Stomach (tissue), 9 donors: Measurements from ENCODE around the gene LST1. TPM values are rescaled to one million over a fixed set of nuclear protein-coding genes. Genes with fewer than 3 reads are reported as not detected.

Experiments used
- DNase-seq, 2 donors: peaks; one replicate each; pipeline versions ENCODE4 v3.0.0 to v3.0.0-alpha.2; 2013 to 2019
- H3K27ac ChIP-seq, 5 donors: fragments of 200-600 bp in 4 of 5; sonication (generic) in 4 of 5; one replicate each; pipeline ENCODE4 v1.5.1; 2013 to 2019; ENCODE audit warnings: mild to moderate bottlenecking in 1 of 5, moderate library complexity in 1 of 5
- H3K27me3 ChIP-seq, 3 donors: fragments of 200-600 bp; sonication (generic); one replicate each; pipeline ENCODE4 v1.5.1; 2017 to 2019; ENCODE audit warnings: mixed run types in 1 of 3
- H3K36me3 ChIP-seq, 4 donors: fragments of 200-600 bp; sonication (generic); 1 replicate in 3 of 4; 2 replicates in 1 of 4; pipeline ENCODE4 v1.5.1; 2016 to 2019
- H3K4me1 ChIP-seq, 4 donors: fragments of 200-600 bp; sonication (generic); one replicate each; pipeline ENCODE4 v1.5.1; 2016 to 2019
- H3K4me3 ChIP-seq, 4 donors: fragments of 200-600 bp; sonication (generic) in 3 of 4; one replicate each; pipeline ENCODE4 v1.5.1; 2016 to 2019; ENCODE audit warnings: mild to moderate bottlenecking in 1 of 4
- H3K9me3 ChIP-seq, 4 donors: fragments of 200-600 bp; sonication (generic); one replicate each; pipeline ENCODE4 v1.5.1; 2016 to 2019
- EP300 ChIP-seq: sonication (generic); formaldehyde crosslinking; IDR thresholded peaks from one replicate; pipeline ENCODE4 v1.6.1; 2017; ENCODE audit warnings: antibody characterized with exemption
- POLR2A ChIP-seq, 4 donors: fragments of 450-650 bp; IDR thresholded peaks; one replicate each; pipeline ENCODE4 v1.6.1; 2016; ENCODE audit warnings: antibody characterized with exemption in 4 of 4, control low read depth in 2 of 4, mild to moderate bottlenecking in 1 of 4, moderate library complexity in 1 of 4
- POLR2AphosphoS5 ChIP-seq, 3 donors: sonication (generic); formaldehyde crosslinking; IDR thresholded peaks; one replicate each; pipeline ENCODE4 v1.6.1; 2016; ENCODE audit warnings: antibody characterized with exemption in 3 of 3
- WGBS, 5 donors: extraction: QIAGEN DNeasy Blood & Tissue Kit in 3 of 5; methylation state at CpG; one replicate each; pipeline versions ENCODE4 v1.1.5 to v1.1.7; 2013 to 2018; 5-methylcytosine and 5-hydroxymethylcytosine counted together
- intact Hi-C: fragments of 100-400 bp; cut with DNase I; formaldehyde crosslinking; loops from one replicate; pipeline ENCODE4 v1.15.1; 2023; ENCODE audit warnings: low total_unique reads
- polyA plus RNA-seq, 3 donors: library from polyadenylated mRNA; stranded (reverse); fragments of 200-250 nt; gene quantifications; one replicate each; pipeline ENCODE4 v1.2.3, GENCODE V29; 2013
- total RNA-seq, 5 donors: library from RNA; depleted of rRNA; stranded (reverse); fragments of >200 nt; gene quantifications; one replicate each; pipeline versions ENCODE4 v1.1.0 to v1.2.3, GENCODE V29; 2014 to 2016
- TF ChIP-seq, protein P1 (sequence below), 7 experiments: fragments of 450-650 bp in 4 of 7; fragments of 200-600 bp in 3 of 7; sonication (generic) in 3 of 7; IDR thresholded peaks; one replicate each; pipeline ENCODE4 v1.5.1; 2016 to 2019; ENCODE audit warnings: antibody characterized with exemption in 7 of 7, control low read depth in 2 of 7, mild to moderate bottlenecking in 1 of 7
- donor health status: healthy with polysubstance abuse.
- donor health status: Bipolar disorder and iron deficiency.
- donor health status: healthy.

Gene LST1
- total and polyA plus RNA-seq, 8 donors = 2.9 to 35.4 (median 8.8) TPM; not detected in 3

DNA sequence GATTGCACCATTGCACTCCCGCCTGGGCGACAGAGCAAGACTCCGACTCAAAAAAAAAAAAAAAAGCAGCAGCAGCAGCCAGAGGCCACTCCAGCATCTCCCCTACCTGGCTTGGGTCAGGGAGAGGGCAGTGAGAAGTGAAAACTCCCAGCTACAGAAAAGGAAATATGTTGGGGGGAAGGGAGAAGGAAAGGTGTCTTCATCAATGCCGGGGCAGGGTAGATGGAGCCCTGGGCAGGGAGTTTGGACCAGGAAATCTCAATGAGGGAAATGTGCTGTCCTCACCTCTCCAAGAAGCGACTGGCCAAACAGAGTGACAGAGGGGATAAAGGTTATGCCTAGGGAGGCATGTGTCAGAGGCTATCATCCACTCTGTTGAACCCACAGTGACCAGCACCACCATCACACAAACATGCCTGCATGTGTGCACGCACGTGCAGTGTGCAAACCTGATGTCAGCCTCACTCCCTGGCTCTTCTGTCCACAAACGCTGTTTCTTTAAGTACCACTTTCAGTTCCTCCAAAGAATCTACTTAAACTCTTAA, 28.1 kb downstream of the LST1 start:
- WGBS, 5 donors = 65 to 82% (median 77%) methylated on average over 7 to 8 of the region's 8 CpGs
- TF ChIP-seq, protein P1, sequence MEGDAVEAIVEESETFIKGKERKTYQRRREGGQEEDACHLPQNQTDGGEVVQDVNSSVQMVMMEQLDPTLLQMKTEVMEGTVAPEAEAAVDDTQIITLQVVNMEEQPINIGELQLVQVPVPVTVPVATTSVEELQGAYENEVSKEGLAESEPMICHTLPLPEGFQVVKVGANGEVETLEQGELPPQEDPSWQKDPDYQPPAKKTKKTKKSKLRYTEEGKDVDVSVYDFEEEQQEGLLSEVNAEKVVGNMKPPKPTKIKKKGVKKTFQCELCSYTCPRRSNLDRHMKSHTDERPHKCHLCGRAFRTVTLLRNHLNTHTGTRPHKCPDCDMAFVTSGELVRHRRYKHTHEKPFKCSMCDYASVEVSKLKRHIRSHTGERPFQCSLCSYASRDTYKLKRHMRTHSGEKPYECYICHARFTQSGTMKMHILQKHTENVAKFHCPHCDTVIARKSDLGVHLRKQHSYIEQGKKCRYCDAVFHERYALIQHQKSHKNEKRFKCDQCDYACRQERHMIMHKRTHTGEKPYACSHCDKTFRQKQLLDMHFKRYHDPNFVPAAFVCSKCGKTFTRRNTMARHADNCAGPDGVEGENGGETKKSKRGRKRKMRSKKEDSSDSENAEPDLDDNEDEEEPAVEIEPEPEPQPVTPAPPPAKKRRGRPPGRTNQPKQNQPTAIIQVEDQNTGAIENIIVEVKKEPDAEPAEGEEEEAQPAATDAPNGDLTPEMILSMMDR (IDR thresholded peaks at IDR 0.05) = no peak
- no peak for TF ChIP-seq POLR2A (IDR thresholded peaks at IDR 0.05)
- no peak for TF ChIP-seq POLR2AphosphoS5 (IDR thresholded peaks at IDR 0.05)
- no peak for TF ChIP-seq EP300
- H3K27ac ChIP-seq = peak overlapping the region in 2 of 5 donors; percentile 43 to 67
- no peaks in the 10 kb centered on the region for H3K36me3 ChIP-seq
- H3K9me3 ChIP-seq = no peaks in the 10 kb centered on the region
- peaks cover 0 to under 1% (median 0%) of the 10 kb centered on the region in 4 donors for H3K4me1 ChIP-seq
- no peak for DNase-seq
- intact Hi-C loops = no loop called here
- no peak overlapping the region for H3K4me3 ChIP-seq
- H3K27me3 ChIP-seq = no peaks in the 10 kb centered on the region

DNA sequence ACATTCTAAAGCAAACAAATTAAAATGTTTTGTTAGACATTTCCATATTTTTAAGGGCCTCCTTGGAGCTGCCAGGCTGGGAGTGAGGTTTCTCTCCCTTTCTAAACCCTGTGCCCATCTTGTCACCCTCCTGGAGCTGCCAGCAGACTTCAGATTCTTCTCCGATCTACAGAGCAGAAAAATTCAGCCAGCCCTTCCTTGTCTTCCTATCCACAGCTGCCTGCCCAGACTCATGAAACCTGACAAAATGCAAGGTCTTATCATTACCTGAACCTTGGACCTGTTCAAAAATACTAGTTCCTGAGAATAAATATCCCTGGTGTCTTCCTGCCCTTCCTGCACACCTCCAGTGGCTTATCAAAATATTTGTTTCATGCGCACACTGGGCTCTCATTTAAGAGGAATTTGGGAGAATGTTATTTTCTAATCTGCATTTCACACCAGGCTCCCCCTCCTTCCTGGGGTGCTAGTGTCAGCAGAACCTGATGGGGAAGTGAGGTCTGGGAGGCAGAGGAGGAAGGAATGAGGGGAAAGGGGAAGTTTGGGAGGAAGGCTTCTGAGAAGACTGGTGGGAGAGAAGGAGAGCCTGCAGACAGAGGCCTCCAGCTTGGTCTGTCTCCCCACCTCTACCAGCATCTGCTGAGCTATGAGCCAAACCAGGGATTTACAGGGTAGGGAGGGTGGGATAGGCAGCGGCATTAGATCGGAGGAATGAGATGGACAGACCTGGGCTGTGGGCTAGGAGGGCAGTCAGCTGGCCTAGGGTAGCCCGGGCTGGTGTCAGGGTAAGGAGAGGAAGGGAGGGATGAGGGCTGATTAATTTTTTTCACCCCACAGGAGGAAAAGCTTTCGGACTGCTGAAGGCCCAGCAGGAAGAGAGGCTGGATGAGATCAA, 28.9 kb downstream of the LST1 start, which contains the start of gene AIF1:
Gene AIF1 (plus strand): TSS at position 551 of the 895 bp plus-strand sequence. CDS start 96 bp downstream, at position 647.
- whole genome bisulfite sequencing, 5 donors = 49 to 61% (median 58%) methylated on average over 6 of the region's 6 CpGs
- H3K36me3 ChIP-seq = no peaks in the 10 kb centered on the region
- intact Hi-C loops = no loop called here
- H3K4me1 ChIP-seq = peaks cover 0 to 7% (median 0%) of the 10 kb centered on the region in 4 donors
- H3K9me3 ChIP-seq = no peaks in the 10 kb centered on the region
- H3K27me3 ChIP-seq = no peaks in the 10 kb centered on the region
- peak within 1 kb of the TSS in 3 of 4 donors; percentile 3 to 31 (median 27) for H3K4me3 ChIP-seq
- DNase-seq = no peak
- TF ChIP-seq, protein P1 (IDR thresholded peaks at IDR 0.05) = no peak
- no peak for TF ChIP-seq POLR2A (IDR thresholded peaks at IDR 0.05)
- TF ChIP-seq POLR2AphosphoS5 (IDR thresholded peaks at IDR 0.05) = no peak
- no peak for TF ChIP-seq EP300
- H3K27ac ChIP-seq = peak within 1 kb of the TSS in 4 of 5 donors; percentile 18 to 67 (median 36)

DNA sequence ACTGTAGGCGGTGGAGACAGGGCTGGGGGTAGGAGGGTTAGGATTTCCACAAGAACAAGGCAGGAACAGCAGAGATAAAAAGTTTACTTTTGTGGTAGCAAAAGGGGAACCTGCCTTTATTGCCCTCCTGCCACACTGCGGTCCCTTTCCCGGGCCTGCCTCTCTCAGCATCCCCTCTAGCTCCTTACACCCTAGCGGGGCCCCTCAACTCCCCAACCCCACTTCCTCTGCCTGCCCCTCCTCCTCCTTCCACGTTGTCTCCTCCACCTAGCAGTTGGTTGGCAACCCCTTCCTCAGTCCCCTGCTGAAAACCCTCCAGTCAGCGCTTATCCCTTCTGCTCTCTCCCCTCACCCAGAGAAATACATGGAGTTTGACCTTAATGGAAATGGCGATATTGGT, 29.7 kb downstream of the LST1 start:
- peak overlapping the region in 3 of 4 donors; percentile 3 to 31 (median 27) for H3K4me3 ChIP-seq
- TF ChIP-seq, protein P1 (IDR thresholded peaks at IDR 0.05) = no peak
- TF ChIP-seq POLR2AphosphoS5 (IDR thresholded peaks at IDR 0.05) = no peak
- no peak for TF ChIP-seq POLR2A (IDR thresholded peaks at IDR 0.05)
- no peak for TF ChIP-seq EP300
- WGBS, 5 donors = 62 to 69% (median 67%) methylated on average over 7 of the region's 7 CpGs
- H3K36me3 ChIP-seq = no peaks in the 10 kb centered on the region
- peaks cover 0 to 7% (median 0%) of the 10 kb centered on the region in 4 donors for H3K4me1 ChIP-seq
- peak overlapping the region in 4 of 5 donors; percentile 18 to 67 (median 36) for H3K27ac ChIP-seq
- H3K27me3 ChIP-seq = no peaks in the 10 kb centered on the region
- no peaks in the 10 kb centered on the region for H3K9me3 ChIP-seq
- peak in 1 of 2 donors; percentile 47 for DNase-seq
- intact Hi-C loops = no loop called here

DNA sequence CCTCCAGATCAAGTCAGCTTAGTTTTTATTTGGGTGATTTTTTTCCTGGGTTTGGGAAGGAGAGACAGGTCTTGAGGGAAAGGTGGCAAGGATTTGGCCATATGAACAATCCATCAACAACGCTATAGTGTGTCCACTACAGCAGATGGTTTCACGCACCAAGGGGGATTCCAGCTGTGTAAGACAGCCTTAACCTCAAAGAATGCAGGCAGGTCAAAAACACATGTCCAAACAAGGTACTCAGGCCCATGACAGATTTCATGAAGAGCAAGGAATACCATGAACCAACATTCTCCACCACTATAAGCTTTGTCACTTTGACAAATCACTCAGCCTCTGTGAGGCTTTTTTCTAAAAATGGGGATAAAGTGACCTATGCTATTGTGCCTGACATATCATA, 30.9 kb downstream of the LST1 start:
- H3K9me3 ChIP-seq = no peaks in the 10 kb centered on the region
- no peaks in the 10 kb centered on the region for H3K36me3 ChIP-seq
- no peaks in the 10 kb centered on the region for H3K27me3 ChIP-seq
- 87 to 94% (median 92%) methylated on average over 2 of the region's 2 CpGs for WGBS, 5 donors
- no peak overlapping the region for H3K4me3 ChIP-seq
- no peak overlapping the region for H3K27ac ChIP-seq
- DNase-seq = no peak
- TF ChIP-seq, protein P1 (IDR thresholded peaks at IDR 0.05) = no peak
- TF ChIP-seq POLR2A (IDR thresholded peaks at IDR 0.05) = no peak
- no peak for TF ChIP-seq EP300
- TF ChIP-seq POLR2AphosphoS5 (IDR thresholded peaks at IDR 0.05) = no peak
- H3K4me1 ChIP-seq = peaks cover 7 to 17% (median 7%) of the 10 kb centered on the region in 4 donors
- intact Hi-C loops = no loop called here
